ENCODE results near the gene EP400. TPM values are rescaled to one million over a fixed set of nuclear protein-coding genes. Genes with fewer than 3 reads are reported as not detected.

EP400 gene
- total RNA-seq, 6 experiments from 2014 or later: 10.9 to 16.3 (median 13.3) TPM

- H3K36me3 ChIP-seq: peaks cover 0 to 9% (median 5%) of the 10 kb centered on the region in 4 donors
- H3K4me3 ChIP-seq: no peak overlapping the region
- no peaks in the 10 kb centered on the region for H3K9me3 ChIP-seq
- H3K27ac ChIP-seq: no peak overlapping the region
- 77% methylated on average over 3 of the region's 6 CpGs for whole genome bisulfite sequencing (ENCODE audit: insufficient coverage, low coverage, low lambda C conversion rate, missing lambda C conversion rate)
- no peak for ATAC-seq
- no peak for DNase-seq
- no peaks in the 10 kb centered on the region for H3K4me1 ChIP-seq
- H3K27me3 ChIP-seq: no peaks in the 10 kb centered on the region
- intact Hi-C loops (cut with DNase I): no loop called here
- no peak for TF ChIP-seq CTCF (IDR thresholded peaks at IDR 0.05)
- no peak for TF ChIP-seq POLR2A (IDR thresholded peaks at IDR 0.05)
Observed at GRCh38 chr12:132105467-132105866, 155.7 kb downstream of the EP400 start.

GRCh38 chr12:132106921-132107320 is 157.2 kb downstream of the EP400 start:
- TF ChIP-seq POLR2A (IDR thresholded peaks at IDR 0.05) (no peak), CTCF (IDR thresholded peaks at IDR 0.05) (no peak)
- H3K4me3 ChIP-seq: no peak overlapping the region
- no peak for DNase-seq
- ATAC-seq: no peak
- no peaks in the 10 kb centered on the region for H3K27me3 ChIP-seq
- no peaks in the 10 kb centered on the region for H3K9me3 ChIP-seq
- peaks cover 0 to 11% (median 9%) of the 10 kb centered on the region in 4 donors for H3K36me3 ChIP-seq
- H3K4me1 ChIP-seq: no peaks in the 10 kb centered on the region
- intact Hi-C loops (cut with DNase I): no loop called here
- H3K27ac ChIP-seq: no peak overlapping the region
- over 99% methylated on average over 7 of the region's 7 CpGs for WGBS (ENCODE audit: insufficient coverage, low coverage, low lambda C conversion rate, missing lambda C conversion rate)

DNA sequence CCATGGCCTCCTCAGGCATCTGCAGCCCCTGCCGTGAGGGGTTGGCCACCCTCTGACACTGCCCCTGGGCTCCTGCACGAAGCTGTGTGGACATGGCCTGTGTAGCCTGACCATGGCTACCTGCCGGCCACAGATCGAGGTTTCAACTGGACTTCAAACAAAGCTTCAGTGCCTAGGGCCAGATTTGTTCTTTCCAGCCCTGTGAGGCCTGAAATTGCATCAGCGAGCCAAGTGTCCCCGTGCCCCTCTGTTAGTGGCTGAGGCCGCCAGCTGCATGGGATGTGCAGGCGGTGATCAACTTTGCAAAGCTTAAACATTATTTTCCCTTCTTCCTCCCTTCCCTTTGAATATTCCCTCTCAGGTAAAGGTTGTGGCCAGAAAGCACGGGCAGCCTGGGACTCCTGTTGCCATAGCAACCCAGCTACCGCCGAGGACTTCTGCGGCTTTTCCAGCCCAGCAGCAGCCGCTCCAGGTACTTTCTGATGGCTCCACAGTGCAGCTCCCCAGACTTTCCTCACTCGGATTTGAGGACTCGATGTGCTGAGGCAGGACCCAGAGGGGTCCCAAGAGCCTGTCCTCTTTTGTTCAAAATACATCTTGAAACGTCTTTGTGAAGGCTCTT is 158.6 kb downstream of the EP400 start:
- Histone ChIP-seq H3K9me3 (no peaks in the 10 kb centered on the region), H3K36me3 (peaks cover 0 to 14% (median 9%) of the 10 kb centered on the region in 4 donors), H3K27me3 (no peaks in the 10 kb centered on the region), H3K4me1 (no peaks in the 10 kb centered on the region), H3K27ac (no peak overlapping the region), H3K4me3 (no peak overlapping the region)
- no peak for ATAC-seq
- no peak for DNase-seq
- no peak for TF ChIP-seq POLR2A (IDR thresholded peaks at IDR 0.05)
- TF ChIP-seq CTCF (IDR thresholded peaks at IDR 0.05): no peak
- intact Hi-C loops (cut with DNase I): no loop called here
- 84% methylated on average over 11 of the region's 16 CpGs for WGBS (ENCODE audit: insufficient coverage, low coverage, low lambda C conversion rate, missing lambda C conversion rate)

DNA sequence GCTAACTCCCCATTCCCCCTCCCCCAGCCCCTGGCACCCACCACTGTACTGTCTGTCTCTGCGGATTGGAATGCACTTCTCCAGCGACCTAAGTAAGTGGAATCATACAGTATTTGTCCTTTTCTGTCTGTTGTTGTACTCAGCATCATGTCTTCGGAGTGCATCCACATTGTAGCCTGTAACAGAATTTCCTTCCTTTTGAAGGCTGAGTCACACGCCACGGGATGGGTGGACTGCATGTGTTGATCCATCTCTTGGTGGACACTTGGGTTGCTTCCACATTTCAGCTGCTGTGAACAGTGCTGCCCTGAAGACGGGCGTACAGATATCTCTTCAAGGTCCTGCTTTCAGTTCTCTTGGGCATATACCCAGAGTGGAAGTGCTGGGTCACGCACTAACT is 160.0 kb downstream of the EP400 start:
- peaks cover 0 to 28% (median 15%) of the 10 kb centered on the region in 4 donors for H3K36me3 ChIP-seq
- no peak for ATAC-seq

More for the DNA sequence above, 160.0 kb downstream of the EP400 start:
- H3K27me3 ChIP-seq: no peaks in the 10 kb centered on the region
- intact Hi-C loops (cut with DNase I): no loop called here
- WGBS (ENCODE audit: insufficient coverage, low coverage, low lambda C conversion rate, missing lambda C conversion rate): 96% methylated on average over 8 of the region's 8 CpGs
- no peak for DNase-seq
- no peaks in the 10 kb centered on the region for H3K4me1 ChIP-seq
- no peak for TF ChIP-seq CTCF (IDR thresholded peaks at IDR 0.05)
- TF ChIP-seq POLR2A (IDR thresholded peaks at IDR 0.05): no peak
- H3K9me3 ChIP-seq: no peaks in the 10 kb centered on the region
- H3K27ac ChIP-seq: no peak overlapping the region
- H3K4me3 ChIP-seq: no peak overlapping the region
